ENCODE measurements around the gene PTPN14.

The PTPN14 gene

DNA sequence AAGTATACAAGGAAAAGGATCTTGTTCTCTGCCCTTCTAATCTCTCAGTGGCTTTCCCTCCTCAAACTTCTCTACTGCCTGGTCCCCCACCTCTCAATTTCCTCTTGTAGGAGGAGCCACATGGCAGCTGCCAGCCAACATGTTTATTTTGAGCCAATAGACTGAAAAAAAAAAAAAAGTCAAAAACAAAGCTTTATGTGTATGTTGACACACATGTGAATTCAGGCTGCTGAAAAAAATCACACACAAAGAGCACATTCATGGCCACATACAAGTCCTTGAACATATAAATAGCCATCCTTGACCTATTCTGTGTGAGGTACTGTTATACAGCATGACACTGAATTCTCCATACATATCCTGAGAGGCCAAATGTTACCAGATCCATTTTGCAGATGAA is 3.7 kb downstream of the PTPN14 start:
- Histone ChIP-seq H3K9ac (ENCODE audit: low read depth, low read length, poor library complexity, severe bottlenecking) (peak overlapping the region; percentile 54), H3K4me1 (ENCODE audit: insufficient read depth, low read length, poor library complexity, severe bottlenecking) (peaks cover 69% of the 10 kb centered on the region), H2AFZ (ENCODE audit: low read length) (no peak overlapping the region), H3K36me3 (ENCODE audit: insufficient read depth, low read length) (no peaks in the 10 kb centered on the region), H3K4me2 (ENCODE audit: low read depth, low read length, poor library complexity, severe bottlenecking) (peak overlapping the region; percentile 78), H3F3A (ENCODE audit: low read depth) (peaks cover 5% of the 10 kb centered on the region; the same call in 1 of the 2 replicates), H3K27me3 (ENCODE audit: insufficient read depth, low read length, poor library complexity, severe bottlenecking) (no peaks in the 10 kb centered on the region), H3K9me3 (ENCODE audit: insufficient read depth, low read depth, low read length) (no peaks in the 10 kb centered on the region), H4K20me1 (ENCODE audit: insufficient read depth, low read length, poor library complexity, severe bottlenecking) (no peaks in the 10 kb centered on the region), H3K9me2 (replicated peaks; ENCODE audit: low read depth, low read length) (no peaks in the 10 kb centered on the region), H3K79me2 (ENCODE audit: insufficient read depth, low read length) (peaks cover 84% of the 10 kb centered on the region), H3K4me3 (ENCODE audit: low read length, poor library complexity, severe bottlenecking) (peak overlapping the region; percentile 95)
- TF ChIP-seq, protein P1, sequence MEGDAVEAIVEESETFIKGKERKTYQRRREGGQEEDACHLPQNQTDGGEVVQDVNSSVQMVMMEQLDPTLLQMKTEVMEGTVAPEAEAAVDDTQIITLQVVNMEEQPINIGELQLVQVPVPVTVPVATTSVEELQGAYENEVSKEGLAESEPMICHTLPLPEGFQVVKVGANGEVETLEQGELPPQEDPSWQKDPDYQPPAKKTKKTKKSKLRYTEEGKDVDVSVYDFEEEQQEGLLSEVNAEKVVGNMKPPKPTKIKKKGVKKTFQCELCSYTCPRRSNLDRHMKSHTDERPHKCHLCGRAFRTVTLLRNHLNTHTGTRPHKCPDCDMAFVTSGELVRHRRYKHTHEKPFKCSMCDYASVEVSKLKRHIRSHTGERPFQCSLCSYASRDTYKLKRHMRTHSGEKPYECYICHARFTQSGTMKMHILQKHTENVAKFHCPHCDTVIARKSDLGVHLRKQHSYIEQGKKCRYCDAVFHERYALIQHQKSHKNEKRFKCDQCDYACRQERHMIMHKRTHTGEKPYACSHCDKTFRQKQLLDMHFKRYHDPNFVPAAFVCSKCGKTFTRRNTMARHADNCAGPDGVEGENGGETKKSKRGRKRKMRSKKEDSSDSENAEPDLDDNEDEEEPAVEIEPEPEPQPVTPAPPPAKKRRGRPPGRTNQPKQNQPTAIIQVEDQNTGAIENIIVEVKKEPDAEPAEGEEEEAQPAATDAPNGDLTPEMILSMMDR (conservative IDR thresholded peaks at IDR 0.05; ENCODE audit: low read length), result no peak
- TF ChIP-seq EZH2phosphoT487 (IDR thresholded peaks at IDR 0.05; ENCODE audit: borderline replicate concordance), result no peak

DNA sequence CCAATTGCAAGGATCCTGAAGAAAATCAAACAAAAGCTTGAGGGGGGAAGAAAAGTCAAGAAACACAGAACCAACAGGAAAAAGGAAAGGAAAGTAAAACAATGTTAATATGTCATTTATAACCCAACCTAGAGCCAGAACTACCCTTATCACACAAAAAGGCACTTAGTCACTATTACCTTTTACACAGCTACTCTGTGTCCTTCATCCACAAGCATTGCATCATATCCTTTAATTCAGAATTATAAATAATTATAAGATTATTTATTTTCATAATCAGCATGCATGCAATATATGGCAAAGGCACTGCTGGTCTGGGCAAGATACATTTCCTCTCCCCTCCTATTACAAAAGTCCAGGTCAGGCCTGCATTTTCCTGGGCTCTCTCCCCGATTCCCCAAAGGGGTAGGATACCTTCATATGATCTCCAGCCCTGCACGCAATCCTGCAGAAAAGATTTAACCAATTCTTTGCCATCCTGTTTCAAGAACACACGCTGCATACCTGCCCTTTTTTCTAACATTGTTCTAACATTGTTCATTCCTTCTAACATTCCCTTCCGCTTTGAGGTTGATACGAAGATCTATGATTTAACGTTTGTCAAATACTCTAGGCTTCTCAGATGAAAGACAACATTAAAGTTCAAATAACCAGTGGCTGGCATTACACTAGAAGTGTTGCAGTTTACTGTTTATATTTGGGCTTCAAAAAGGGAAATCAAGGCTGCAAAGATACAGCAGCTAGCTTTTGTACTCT is 4.3 kb downstream of the PTPN14 start:
- peaks cover 71% of the 10 kb centered on the region for H3K4me1 ChIP-seq (ENCODE audit: insufficient read depth, low read length, poor library complexity, severe bottlenecking)
- peaks cover 5% of the 10 kb centered on the region; the same call in 1 of the 2 replicates for H3F3A ChIP-seq (ENCODE audit: low read depth)
- H3K9me3 ChIP-seq (ENCODE audit: insufficient read depth, low read depth, low read length), result no peaks in the 10 kb centered on the region
- peak overlapping the region; percentile 78 for H3K4me2 ChIP-seq (ENCODE audit: low read depth, low read length, poor library complexity, severe bottlenecking)
- peak overlapping the region; percentile 95 for H3K4me3 ChIP-seq (ENCODE audit: low read length, poor library complexity, severe bottlenecking)
- H3K79me2 ChIP-seq (ENCODE audit: insufficient read depth, low read length), result peaks cover 85% of the 10 kb centered on the region
- no peaks in the 10 kb centered on the region for H3K9me2 ChIP-seq (replicated peaks; ENCODE audit: low read depth, low read length)
- no peaks in the 10 kb centered on the region for H3K27me3 ChIP-seq (ENCODE audit: insufficient read depth, low read length, poor library complexity, severe bottlenecking)
- H2AFZ ChIP-seq (ENCODE audit: low read length), result no peak overlapping the region
- no peaks in the 10 kb centered on the region for H4K20me1 ChIP-seq (ENCODE audit: insufficient read depth, low read length, poor library complexity, severe bottlenecking)
- H3K9ac ChIP-seq (ENCODE audit: low read depth, low read length, poor library complexity, severe bottlenecking), result peak overlapping the region; percentile 54
- H3K36me3 ChIP-seq (ENCODE audit: insufficient read depth, low read length), result no peaks in the 10 kb centered on the region
- TF ChIP-seq EZH2phosphoT487 (IDR thresholded peaks at IDR 0.05; ENCODE audit: borderline replicate concordance), result no peak
- TF ChIP-seq, protein P1 (conservative IDR thresholded peaks at IDR 0.05; ENCODE audit: low read length), result no peak

DNA sequence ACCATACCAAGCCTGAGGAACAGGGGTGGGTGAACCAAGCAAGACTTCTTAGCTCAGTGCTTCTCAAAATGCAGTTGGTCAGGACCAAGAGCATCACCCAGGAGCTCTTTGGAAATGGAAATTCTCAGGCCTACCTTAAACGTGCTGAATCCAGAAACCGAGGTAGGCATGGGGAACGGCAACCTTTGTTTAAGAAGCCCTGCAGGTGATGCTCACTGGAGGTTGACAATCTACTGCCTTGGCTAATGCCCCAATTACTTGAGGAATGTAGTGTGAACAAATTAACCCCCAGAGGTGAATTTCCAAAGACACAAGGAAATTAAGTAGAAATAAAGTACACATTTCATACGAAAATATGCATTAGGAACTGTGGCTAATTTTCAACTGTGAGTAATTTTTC is 5.3 kb downstream of the PTPN14 start:
- Histone ChIP-seq H4K20me1 (ENCODE audit: insufficient read depth, low read length, poor library complexity, severe bottlenecking) (no peaks in the 10 kb centered on the region), H3K9ac (ENCODE audit: low read depth, low read length, poor library complexity, severe bottlenecking) (peak overlapping the region; percentile 6), H3K4me2 (ENCODE audit: low read depth, low read length, poor library complexity, severe bottlenecking) (peak overlapping the region; percentile 78), H3F3A (ENCODE audit: low read depth) (peaks cover 5% of the 10 kb centered on the region; the same call in 1 of the 2 replicates), H3K9me3 (ENCODE audit: insufficient read depth, low read depth, low read length) (no peaks in the 10 kb centered on the region), H3K4me1 (ENCODE audit: insufficient read depth, low read length, poor library complexity, severe bottlenecking) (peaks cover 73% of the 10 kb centered on the region), H3K27me3 (ENCODE audit: insufficient read depth, low read length, poor library complexity, severe bottlenecking) (no peaks in the 10 kb centered on the region), H2AFZ (ENCODE audit: low read length) (no peak overlapping the region), H3K4me3 (ENCODE audit: low read length, poor library complexity, severe bottlenecking) (peak overlapping the region; percentile 49), H3K9me2 (replicated peaks; ENCODE audit: low read depth, low read length) (no peaks in the 10 kb centered on the region), H3K36me3 (ENCODE audit: insufficient read depth, low read length) (no peaks in the 10 kb centered on the region), H3K79me2 (ENCODE audit: insufficient read depth, low read length) (peaks cover 84% of the 10 kb centered on the region)
- TF ChIP-seq, protein P1 (conservative IDR thresholded peaks at IDR 0.05; ENCODE audit: low read length), result no peak
- no peak for TF ChIP-seq EZH2phosphoT487 (IDR thresholded peaks at IDR 0.05; ENCODE audit: borderline replicate concordance)
